HG03175 (cell line): Measurements from ENCODE around the gene AMDHD2.
"Not testable (repeated sequence)": the region's sequence is repeated elsewhere in the genome, so short reads cannot be mapped to it uniquely, and the experiment has no call there.

Experiments
- ATAC-seq: cut with Tn5 transposase; IDR thresholded peaks from one replicate; pipeline ENCODE4 v1.9.1; 2021; ENCODE audit warnings: mild to moderate bottlenecking, moderate library complexity; ENCODE audit not compliant: unreplicated experiment

The AMDHD2 gene

GRCh38 chr16:2567506-2567905, 47.3 kb downstream of the AMDHD2 start:
- ATAC-seq: not testable (repeated sequence)

- ATAC-seq: not testable (repeated sequence)
Observed at GRCh38 chr16:2568573-2568972, 48.4 kb downstream of the AMDHD2 start.

- not testable (repeated sequence) for ATAC-seq
Observed at GRCh38 chr16:2572704-2573103, 52.5 kb downstream of the AMDHD2 start.

- ATAC-seq: not testable (repeated sequence)
Observed at GRCh38 chr16:2575839-2576238, 55.7 kb downstream of the AMDHD2 start.

GRCh38 chr16:2577044-2577443, 56.9 kb downstream of the AMDHD2 start:
- ATAC-seq: not testable (repeated sequence)

- not testable (repeated sequence) for ATAC-seq
Observed at GRCh38 chr16:2578905-2579304, 58.7 kb downstream of the AMDHD2 start.

- ATAC-seq: not testable (repeated sequence)
Observed at GRCh38 chr16:2580143-2580542, 60.0 kb downstream of the AMDHD2 start.

GRCh38 chr16:2580818-2581217, 60.6 kb downstream of the AMDHD2 start:
- not testable (repeated sequence) for ATAC-seq
